Right lobe of liver (tissue), 4 donors: ENCODE measurements around the gene PFKFB4.

Source experiments
- CTCF ChIP-seq, 4 donors: fragments of 200-600 bp in 3 of 4; fragments of 450-650 bp in 1 of 4; IDR thresholded peaks; one replicate each; pipeline versions ENCODE4 v1.5.1 to v1.8.0; 2016 to 2022; ENCODE audit warnings: antibody characterized with exemption in 4 of 4, mild to moderate bottlenecking in 2 of 4
- POLR2A ChIP-seq: fragments of 450-650 bp; IDR thresholded peaks from one replicate; pipeline ENCODE4 v1.6.1; 2017; ENCODE audit warnings: antibody characterized with exemption, mild to moderate bottlenecking
- donor health status: DM: no; HTN: no; CAD: no.
- donor health status: DM: no; HTN: no; CAD: no.
- donor health status: DM: no; HTN: yes; CAD: no.

GRCh38 chr3:48598323-48599076, 41.9 kb upstream of the PFKFB4 start:
- TF ChIP-seq POLR2A (no peak), CTCF (IDR thresholded peaks at IDR 0.05) (no peak)
